GM12872 (cell line): ENCODE data around the gene RGS7BP.

Source experiments
- TF ChIP-seq, protein P1 (sequence below): IDR thresholded peaks from 3 replicates; pipeline ENCODE4 v1.5.1; 2011; ENCODE audit warnings: low read depth, mild to moderate bottlenecking, low read length, moderate library complexity; ENCODE audit not compliant: insufficient read depth

The RGS7BP gene

DNA sequence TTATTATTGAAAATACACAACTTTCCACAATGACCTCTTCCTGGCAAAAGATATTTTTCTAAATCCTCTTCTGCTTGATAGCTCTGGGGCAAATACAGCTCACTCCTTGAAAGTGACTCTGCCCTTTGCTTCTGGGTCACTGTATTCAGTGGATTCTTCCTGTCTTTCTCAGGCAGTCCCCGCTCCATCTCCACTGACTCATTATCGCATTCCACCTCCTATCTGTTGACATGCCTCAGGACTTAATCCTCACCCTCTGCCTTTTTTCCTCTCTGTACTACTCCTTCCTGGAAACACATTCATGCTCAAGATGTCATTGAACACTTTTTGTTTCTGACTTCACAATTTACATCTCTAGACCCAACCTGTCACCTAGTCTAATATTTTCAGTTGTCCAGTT, 8.4 kb upstream of the RGS7BP start:
- TF ChIP-seq, protein P1, sequence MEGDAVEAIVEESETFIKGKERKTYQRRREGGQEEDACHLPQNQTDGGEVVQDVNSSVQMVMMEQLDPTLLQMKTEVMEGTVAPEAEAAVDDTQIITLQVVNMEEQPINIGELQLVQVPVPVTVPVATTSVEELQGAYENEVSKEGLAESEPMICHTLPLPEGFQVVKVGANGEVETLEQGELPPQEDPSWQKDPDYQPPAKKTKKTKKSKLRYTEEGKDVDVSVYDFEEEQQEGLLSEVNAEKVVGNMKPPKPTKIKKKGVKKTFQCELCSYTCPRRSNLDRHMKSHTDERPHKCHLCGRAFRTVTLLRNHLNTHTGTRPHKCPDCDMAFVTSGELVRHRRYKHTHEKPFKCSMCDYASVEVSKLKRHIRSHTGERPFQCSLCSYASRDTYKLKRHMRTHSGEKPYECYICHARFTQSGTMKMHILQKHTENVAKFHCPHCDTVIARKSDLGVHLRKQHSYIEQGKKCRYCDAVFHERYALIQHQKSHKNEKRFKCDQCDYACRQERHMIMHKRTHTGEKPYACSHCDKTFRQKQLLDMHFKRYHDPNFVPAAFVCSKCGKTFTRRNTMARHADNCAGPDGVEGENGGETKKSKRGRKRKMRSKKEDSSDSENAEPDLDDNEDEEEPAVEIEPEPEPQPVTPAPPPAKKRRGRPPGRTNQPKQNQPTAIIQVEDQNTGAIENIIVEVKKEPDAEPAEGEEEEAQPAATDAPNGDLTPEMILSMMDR: no peak

DNA sequence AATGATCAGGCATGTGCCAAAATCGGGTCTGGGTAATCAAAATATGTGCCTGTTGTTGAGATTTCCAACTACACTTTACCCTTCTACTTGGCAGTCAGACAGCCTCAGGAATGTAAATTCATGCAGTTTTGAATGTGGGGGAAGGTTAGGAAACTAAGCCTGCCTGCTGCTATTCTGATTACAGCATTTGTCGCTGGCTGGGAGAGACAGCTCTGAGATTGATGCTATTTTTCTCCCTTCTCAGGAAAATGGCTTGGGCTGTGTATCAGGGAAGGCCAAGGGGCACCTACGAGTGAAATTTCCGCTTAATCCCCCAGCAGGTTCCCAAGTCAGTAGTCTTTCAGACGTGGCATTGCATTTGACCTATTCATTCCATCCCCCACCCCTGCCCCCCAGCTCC, 3.6 kb upstream of the RGS7BP start:
- TF ChIP-seq, protein P1: no peak

DNA sequence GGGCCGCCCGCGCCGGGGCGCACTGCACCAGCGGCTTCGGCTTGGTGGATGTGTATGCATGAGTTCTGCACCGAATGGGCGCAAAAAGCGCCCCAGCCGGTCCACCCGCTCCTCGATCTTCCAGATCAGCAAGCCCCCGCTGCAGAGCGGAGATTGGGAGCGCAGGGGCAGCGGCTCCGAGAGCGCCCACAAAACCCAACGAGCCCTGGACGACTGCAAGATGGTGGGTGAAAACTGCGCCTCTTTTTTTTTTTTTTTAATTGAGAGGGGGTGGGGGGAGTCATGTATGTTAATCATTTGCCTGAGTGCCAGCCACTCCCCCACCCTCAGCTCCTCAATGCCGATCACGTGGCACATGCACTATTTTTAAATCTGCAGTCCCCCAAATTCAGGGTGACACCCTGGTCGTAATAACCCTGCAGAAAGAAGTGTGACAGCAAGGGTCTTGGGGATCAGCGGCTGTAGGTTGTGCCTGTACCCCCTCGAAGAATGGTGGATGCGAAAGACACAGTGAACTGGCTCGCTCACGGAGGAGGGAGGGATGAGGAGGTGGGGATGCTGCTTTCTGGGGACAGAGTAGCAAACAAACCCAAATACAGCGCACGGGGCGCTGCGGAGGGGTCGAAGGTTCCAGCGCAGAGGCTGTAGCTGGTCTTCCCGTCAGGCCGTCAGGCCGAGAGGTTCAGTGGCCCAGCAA, 900 bp downstream of the RGS7BP start:
- TF ChIP-seq, protein P1: 0 out of 3 replicates have a peak, but pooled peaks have one; percentile 4

DNA sequence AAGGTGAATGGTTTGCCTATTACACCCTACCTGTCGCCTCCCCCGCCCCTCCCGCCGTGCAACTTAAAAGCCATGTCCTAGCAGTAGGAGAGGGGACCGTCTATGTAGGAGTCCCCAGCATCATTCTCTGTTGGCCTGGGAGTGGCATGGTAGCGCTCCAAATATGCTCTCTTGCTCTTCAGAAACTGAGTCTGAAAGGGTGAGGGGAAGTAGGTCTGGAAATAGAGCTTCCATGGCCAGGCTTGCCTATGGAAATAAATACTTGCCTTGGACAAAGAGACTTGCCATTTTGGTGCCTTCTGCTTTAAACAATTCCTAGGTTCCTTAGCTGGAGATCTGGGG, 1.4 kb downstream of the RGS7BP start:
- TF ChIP-seq, protein P1: no peak

DNA sequence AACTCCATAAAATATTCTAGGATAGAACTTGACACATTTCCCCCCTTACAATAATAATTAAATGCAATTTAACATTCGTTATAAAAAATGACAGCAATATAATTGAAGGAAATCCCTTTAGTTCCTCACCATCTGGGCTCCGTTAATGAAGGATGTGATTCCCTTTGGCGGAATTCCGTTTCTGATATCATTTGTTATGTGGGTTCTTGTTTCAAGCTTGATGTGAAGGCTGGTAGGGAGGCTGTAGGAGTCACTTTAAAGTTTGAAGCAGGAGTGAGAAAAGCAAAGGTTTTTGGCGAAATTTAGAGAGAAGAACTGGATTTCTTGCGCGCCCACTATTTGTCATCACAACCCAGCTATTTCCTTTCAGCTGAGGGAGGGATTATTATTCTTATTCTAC, 4.0 kb downstream of the RGS7BP start:
- TF ChIP-seq, protein P1: no peak

DNA sequence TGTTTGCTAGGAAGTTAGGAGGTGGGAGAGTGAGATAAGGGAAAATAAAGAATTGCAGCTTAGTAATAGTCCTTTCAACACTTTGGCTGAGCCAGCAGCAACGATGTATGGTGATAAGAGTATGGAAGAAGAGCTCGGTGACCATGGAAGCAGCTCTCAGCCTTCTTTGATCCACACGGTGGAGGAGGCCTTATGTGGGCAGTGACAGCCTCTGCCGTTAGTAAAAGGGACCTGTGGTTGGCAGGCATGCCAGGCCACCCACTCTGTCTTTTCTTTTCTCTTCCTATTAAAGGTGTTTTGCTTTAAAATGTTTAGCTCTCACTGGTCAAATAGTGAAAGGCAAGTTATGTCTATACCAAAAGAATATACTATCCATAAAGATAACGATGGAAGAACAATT, 7.7 kb downstream of the RGS7BP start:
- TF ChIP-seq, protein P1: no peak

DNA sequence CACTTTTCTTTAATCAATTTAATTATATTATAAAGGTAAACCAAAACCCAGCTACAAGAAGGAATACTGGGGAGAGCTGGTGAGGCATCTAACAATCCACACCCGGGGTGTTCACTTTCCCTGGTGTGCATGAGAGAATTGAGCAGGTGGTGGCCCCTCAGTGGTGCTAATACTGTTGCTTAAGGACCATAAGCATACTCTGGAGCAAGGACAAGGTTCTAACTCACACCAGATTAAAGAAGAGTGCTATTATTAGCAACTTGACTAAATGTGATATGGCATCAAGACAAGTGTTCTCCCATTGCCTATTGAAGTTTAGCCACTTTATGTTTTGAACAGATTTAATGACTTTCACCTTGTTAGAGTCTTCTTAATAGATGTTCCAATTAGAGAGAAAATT, 8.8 kb downstream of the RGS7BP start:
- TF ChIP-seq, protein P1: no peak
